Hepatocyte (in vitro differentiated cells): ENCODE results near the gene NCS1. TPM values are rescaled to one million over a fixed set of nuclear protein-coding genes. Genes with fewer than 3 reads are reported as not detected.

Experiments
- DNase-seq: peaks from one replicate; pipeline ENCODE4 v3.0.0-alpha.2; 2016; ENCODE audit warnings: low spot score
- H2AFZ ChIP-seq: fragments of 200-600 bp; sonication (generic); 2 replicates; pipeline ENCODE4 v1.6.0; 2016; ENCODE audit warnings: antibody characterized with exemption, mild to moderate bottlenecking
- H3K27ac ChIP-seq: fragments of 200-600 bp; sonication (generic); 2 replicates; pipeline ENCODE4 v1.5.1; 2016; ENCODE audit warnings: mild to moderate bottlenecking
- H3K27me3 ChIP-seq: fragments of 200-600 bp; sonication (generic); 2 replicates; pipeline ENCODE4 v1.6.1; 2016
- H3K36me3 ChIP-seq: fragments of 200-600 bp; sonication (generic); replicated peaks from 2 replicates; pipeline ENCODE4 v1.5.1; 2016; ENCODE audit warnings: low read depth; ENCODE audit not compliant: insufficient read depth
- H3K4me1 ChIP-seq: fragments of 200-600 bp; sonication (generic); 2 replicates; pipeline ENCODE4 v1.5.1; 2016; ENCODE audit warnings: mild to moderate bottlenecking, moderate library complexity; ENCODE audit not compliant: insufficient read depth
- H3K4me2 ChIP-seq: fragments of 200-600 bp; sonication (generic); 2 replicates; pipeline ENCODE4 v1.6.0; 2016
- H3K4me3 ChIP-seq: fragments of 200-600 bp; sonication (generic); 2 replicates; pipeline ENCODE4 v1.5.1; 2016; ENCODE audit warnings: mild to moderate bottlenecking
- H3K79me2 ChIP-seq: fragments of 200-600 bp; sonication (generic); 2 replicates; pipeline ENCODE4 v1.6.0; 2017; ENCODE audit warnings: mild to moderate bottlenecking
- H3K9me2 ChIP-seq: fragments of 200-600 bp; sonication (generic); replicated peaks from 2 replicates; pipeline ENCODE4 v1.6.0; 2017; ENCODE audit warnings: mild to moderate bottlenecking; ENCODE audit not compliant: insufficient read depth
- H3K9me3 ChIP-seq: fragments of 200-600 bp; sonication (generic); 2 replicates; pipeline ENCODE4 v1.5.1; 2016; ENCODE audit warnings: low read depth, mild to moderate bottlenecking
- H4K20me1 ChIP-seq: fragments of 200-600 bp; sonication (generic); 2 replicates; pipeline ENCODE4 v1.6.0; 2016; ENCODE audit warnings: mild to moderate bottlenecking; ENCODE audit not compliant: insufficient read depth, poor library complexity, severe bottlenecking
- CTCF ChIP-seq: fragments of 200-600 bp; sonication (generic); IDR thresholded peaks from 2 replicates; pipeline ENCODE4 v1.5.1; 2016; ENCODE audit warnings: antibody characterized with exemption, mild to moderate bottlenecking; ENCODE audit not compliant: poor library complexity
- EZH2 ChIP-seq: fragments of 200-600 bp; sonication (generic); IDR thresholded peaks from 2 replicates; pipeline ENCODE4 v1.6.1; 2016; ENCODE audit warnings: antibody characterized with exemption, mild to moderate bottlenecking, borderline replicate concordance
- EZH2phosphoT487 ChIP-seq: fragments of 200-600 bp; sonication (generic); IDR thresholded peaks from one replicate; pipeline ENCODE4 v1.6.1; 2018; ENCODE audit warnings: antibody characterized with exemption, mild to moderate bottlenecking, low read depth, moderate library complexity; ENCODE audit not compliant: unreplicated experiment, severe bottlenecking
- WGBS: methylation state at CpG from one replicate; pipeline ENCODE4 v1.1.6; 2016; ENCODE audit warnings: low lambda C conversion rate; ENCODE audit errors: missing lambda C conversion rate; 5-methylcytosine and 5-hydroxymethylcytosine counted together
- polyA plus RNA-seq: library from polyadenylated mRNA; unstranded; fragments of >200 nt; fragmentation: Nextera tagmentation; extraction: Ambion mirVana; gene quantifications from 2 replicates; pipeline ENCODE4 v1.2.1, GENCODE V29; 2016
- total RNA-seq: library from RNA; depleted of rRNA; stranded (reverse); fragments of >200 nt; gene quantifications from 2 replicates; pipeline ENCODE4 v1.2.3, GENCODE V29; 2014

Gene NCS1
- total and polyA plus RNA-seq, 2 experiments from 2014 or later, result 16.8 to 25.3 TPM

- Histone ChIP-seq H2AFZ (no peak overlapping the region), H3K4me1 (no peaks in the 10 kb centered on the region), H3K27ac (no peak overlapping the region), H3K79me2 (no peaks in the 10 kb centered on the region), H3K9me3 (no peaks in the 10 kb centered on the region), H3K9me2 (no peaks in the 10 kb centered on the region), H3K27me3 (no peaks in the 10 kb centered on the region), H3K4me3 (no peak overlapping the region), H3K36me3 (no peaks in the 10 kb centered on the region), H3K4me2 (no peak overlapping the region), H4K20me1 (no peaks in the 10 kb centered on the region)
- WGBS, result 88% methylated on average over 10 of the region's 10 CpGs
- no peak for TF ChIP-seq EZH2
- TF ChIP-seq EZH2phosphoT487, result no peak
- DNase-seq, result peak; percentile 5
Measured at GRCh38 chr9:130159915-130160670, 12.1 kb upstream of the NCS1 start.

GRCh38 chr9:130160862-130161470 is 11.2 kb upstream of the NCS1 start:
- WGBS, result 98% methylated on average over 3 of the region's 3 CpGs
- Histone ChIP-seq H3K9me2 (no peaks in the 10 kb centered on the region), H3K4me1 (no peaks in the 10 kb centered on the region), H3K4me3 (no peak overlapping the region), H3K27ac (no peak overlapping the region), H3K36me3 (no peaks in the 10 kb centered on the region), H3K4me2 (no peak overlapping the region), H2AFZ (no peak overlapping the region), H3K9me3 (no peaks in the 10 kb centered on the region), H4K20me1 (no peaks in the 10 kb centered on the region), H3K27me3 (no peaks in the 10 kb centered on the region), H3K79me2 (no peaks in the 10 kb centered on the region)
- no peak for TF ChIP-seq CTCF
- no peak for TF ChIP-seq EZH2
- no peak for TF ChIP-seq EZH2phosphoT487
- no peak for DNase-seq

GRCh38 chr9:130165579-130165978 is 6.6 kb upstream of the NCS1 start:
- Histone ChIP-seq H3K4me2 (no peak overlapping the region), H3K27me3 (no peaks in the 10 kb centered on the region), H3K9me2 (no peaks in the 10 kb centered on the region), H3K27ac (no peak overlapping the region), H3K9me3 (no peaks in the 10 kb centered on the region), H3K4me3 (no peak overlapping the region), H2AFZ (no peak overlapping the region), H3K36me3 (no peaks in the 10 kb centered on the region), H3K4me1 (no peaks in the 10 kb centered on the region), H3K79me2 (no peaks in the 10 kb centered on the region), H4K20me1 (no peaks in the 10 kb centered on the region)
- DNase-seq, result no peak
- 100% methylated on average over 1 of the region's 1 CpG for WGBS
- TF ChIP-seq EZH2, result no peak
- TF ChIP-seq CTCF, result no peak

GRCh38 chr9:130166399-130166798 is 5.8 kb upstream of the NCS1 start:
- Histone ChIP-seq H3K4me1 (peaks cover under 1% of the 10 kb centered on the region), H3K4me3 (no peak overlapping the region), H3K4me2 (no peak overlapping the region), H3K9me2 (no peaks in the 10 kb centered on the region), H3K9me3 (no peaks in the 10 kb centered on the region), H2AFZ (no peak overlapping the region), H4K20me1 (no peaks in the 10 kb centered on the region), H3K27me3 (no peaks in the 10 kb centered on the region), H3K79me2 (no peaks in the 10 kb centered on the region), H3K27ac (no peak overlapping the region), H3K36me3 (no peaks in the 10 kb centered on the region)
- DNase-seq, result no peak
- WGBS, result 93% methylated on average over 4 of the region's 4 CpGs
- no peak for TF ChIP-seq EZH2phosphoT487
- no peak for TF ChIP-seq EZH2
- TF ChIP-seq CTCF, result no peak
